Activated CD8-positive, alpha-beta memory T cell treated with anti-CD3 and anti-CD28 coated beads, Interleukin-2, amount 50 U/mL, for 24 hours (primary cell): ENCODE results near the gene NCOA7.
"Not testable (repeated sequence)": the region's sequence is repeated elsewhere in the genome, so short reads cannot be mapped to it uniquely, and the experiment has no call there.

Source experiments
- DNase-seq: peaks from one replicate; pipeline ENCODE4 v3.0.0-alpha.2; 2020; ENCODE audit errors: extremely low read depth

NCOA7 gene

GRCh38 chr6:125867483-125867942 is 76.8 kb downstream of the NCOA7 start:
- DNase-seq = no peak

DNA sequence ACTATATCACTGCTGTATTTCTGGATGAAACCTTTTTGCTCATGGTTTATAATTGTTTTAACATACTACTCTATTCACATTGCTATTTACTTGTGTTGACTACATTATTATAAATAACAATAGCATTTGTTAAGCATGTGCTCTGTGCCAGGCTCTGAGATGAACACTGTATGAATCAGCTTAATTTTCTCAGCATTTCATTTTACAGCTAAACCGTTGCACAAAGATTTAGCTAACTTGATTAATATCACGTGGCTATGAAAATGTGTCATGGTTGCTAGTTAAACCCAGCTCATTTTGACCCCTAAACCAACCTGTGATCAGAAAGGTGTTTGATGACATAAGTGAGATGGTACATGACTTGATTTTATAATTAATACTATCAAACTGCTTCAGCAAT is 77.5 kb downstream of the NCOA7 start:
- DNase-seq = no peak

DNA sequence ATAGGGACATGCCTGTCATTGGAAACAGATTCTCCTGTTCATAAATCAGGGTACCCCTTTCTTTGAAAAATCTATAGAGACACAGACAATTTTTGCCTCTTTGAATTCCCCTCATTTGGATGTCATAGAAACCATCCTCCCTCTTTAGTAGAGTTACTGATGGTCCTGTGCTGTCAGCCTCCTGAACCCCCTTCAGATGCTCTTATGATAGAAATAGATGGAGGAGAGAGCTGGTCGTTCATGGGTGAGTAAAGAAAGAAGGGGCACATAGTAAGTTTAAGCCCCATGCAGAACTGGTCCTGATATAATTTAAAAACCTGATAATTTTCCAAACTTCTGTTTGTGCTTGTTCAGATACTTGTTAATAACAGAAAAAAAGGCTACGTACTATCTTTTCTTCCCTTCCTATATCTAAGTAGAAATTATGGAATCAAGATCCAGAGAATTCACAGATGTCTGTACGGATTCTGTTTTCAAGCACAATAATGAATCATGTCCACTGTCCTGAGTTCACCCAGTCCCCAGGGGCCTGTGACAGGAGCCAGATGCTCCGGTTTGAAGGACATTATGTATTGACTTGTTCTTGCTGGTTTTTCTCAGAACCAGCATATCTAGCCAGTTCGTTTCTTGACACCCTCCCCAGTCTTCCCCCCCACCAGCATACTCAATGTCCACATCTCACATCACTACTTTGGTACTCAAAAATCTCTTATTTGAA is 78.1 kb downstream of the NCOA7 start:
- no peak for DNase-seq

DNA sequence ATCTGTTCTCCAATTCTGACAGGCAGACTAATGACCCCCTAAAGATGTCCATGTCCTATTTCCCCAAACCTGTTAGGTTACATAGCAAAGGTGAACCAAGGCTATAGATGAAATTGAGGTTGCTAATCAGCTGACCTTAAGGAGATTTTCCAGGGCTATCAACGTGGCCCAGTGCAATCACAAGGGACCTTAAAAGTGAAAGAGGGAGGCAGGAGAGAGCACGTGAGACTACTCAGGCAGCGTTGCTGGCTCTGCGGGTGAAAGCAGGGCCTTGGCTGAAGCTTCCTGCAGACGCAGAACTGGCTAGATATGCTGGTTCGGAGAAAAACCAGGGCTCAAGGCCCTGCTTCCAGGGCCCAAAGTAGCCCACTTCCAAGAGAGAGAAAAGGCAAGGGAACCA is 78.7 kb downstream of the NCOA7 start:
- DNase-seq = no peak

- no peak for DNase-seq
These were observed 80.6 kb downstream of the NCOA7 start for GRCh38 chr6:125871365-125871764.

GRCh38 chr6:125872259-125872921 is 81.6 kb downstream of the NCOA7 start:
- no peak for DNase-seq

DNA sequence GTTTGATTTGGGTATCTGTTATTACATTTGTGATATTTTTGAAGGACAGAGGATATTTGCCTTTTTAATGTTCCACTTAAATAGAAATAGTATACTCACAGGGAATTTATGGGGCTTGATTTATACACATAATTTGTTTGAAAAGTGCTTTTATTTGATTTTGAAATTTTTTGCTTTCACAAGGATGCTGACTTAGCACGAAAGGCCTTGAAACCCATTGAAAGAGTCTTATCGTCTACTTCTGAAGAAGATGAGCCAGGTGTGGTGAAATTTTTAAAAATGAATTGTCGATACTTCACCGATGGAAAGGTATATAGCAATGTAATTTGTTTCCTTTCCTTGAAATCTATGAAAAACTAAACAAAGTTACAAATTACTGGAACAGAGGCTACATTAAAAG is 91.5 kb downstream of the NCOA7 start:
- no peak for DNase-seq

GRCh38 chr6:125884634-125885371 is 94.0 kb downstream of the NCOA7 start:
- no peak for DNase-seq

- no peak for DNase-seq
These were observed 95.3 kb downstream of the NCOA7 start for GRCh38 chr6:125886021-125886420.

GRCh38 chr6:125886914-125887313 is 96.2 kb downstream of the NCOA7 start:
- no peak for DNase-seq

- DNase-seq = no peak
These were observed 96.6 kb downstream of the NCOA7 start for GRCh38 chr6:125887372-125887771.

GRCh38 chr6:125888989-125889656 is 98.4 kb downstream of the NCOA7 start:
- DNase-seq = no peak

DNA sequence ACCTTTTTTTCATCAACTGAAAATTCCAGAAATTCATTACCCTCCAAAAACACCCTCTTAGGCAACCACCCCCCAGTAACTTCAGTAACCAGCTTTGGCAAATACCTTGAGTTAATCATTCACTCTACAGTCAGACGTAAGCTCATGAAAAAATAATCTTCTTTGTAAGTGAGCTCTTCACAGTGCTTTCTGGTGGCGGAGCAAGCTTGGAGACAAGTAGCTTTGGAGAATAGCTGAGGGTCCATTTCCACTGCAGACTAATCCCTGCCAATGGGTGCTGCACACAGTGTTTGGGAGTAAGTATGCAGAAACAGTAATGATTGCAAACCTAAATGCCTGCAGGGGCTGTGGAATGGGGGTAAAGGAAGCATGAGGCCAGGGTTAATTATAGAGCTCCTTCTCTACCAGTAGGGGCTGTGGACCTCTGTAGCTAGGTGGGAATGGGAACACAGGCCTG is 109.0 kb downstream of the NCOA7 start:
- no peak for DNase-seq

GRCh38 chr6:125904871-125905270 is 114.1 kb downstream of the NCOA7 start:
- DNase-seq = peak; percentile 27

DNA sequence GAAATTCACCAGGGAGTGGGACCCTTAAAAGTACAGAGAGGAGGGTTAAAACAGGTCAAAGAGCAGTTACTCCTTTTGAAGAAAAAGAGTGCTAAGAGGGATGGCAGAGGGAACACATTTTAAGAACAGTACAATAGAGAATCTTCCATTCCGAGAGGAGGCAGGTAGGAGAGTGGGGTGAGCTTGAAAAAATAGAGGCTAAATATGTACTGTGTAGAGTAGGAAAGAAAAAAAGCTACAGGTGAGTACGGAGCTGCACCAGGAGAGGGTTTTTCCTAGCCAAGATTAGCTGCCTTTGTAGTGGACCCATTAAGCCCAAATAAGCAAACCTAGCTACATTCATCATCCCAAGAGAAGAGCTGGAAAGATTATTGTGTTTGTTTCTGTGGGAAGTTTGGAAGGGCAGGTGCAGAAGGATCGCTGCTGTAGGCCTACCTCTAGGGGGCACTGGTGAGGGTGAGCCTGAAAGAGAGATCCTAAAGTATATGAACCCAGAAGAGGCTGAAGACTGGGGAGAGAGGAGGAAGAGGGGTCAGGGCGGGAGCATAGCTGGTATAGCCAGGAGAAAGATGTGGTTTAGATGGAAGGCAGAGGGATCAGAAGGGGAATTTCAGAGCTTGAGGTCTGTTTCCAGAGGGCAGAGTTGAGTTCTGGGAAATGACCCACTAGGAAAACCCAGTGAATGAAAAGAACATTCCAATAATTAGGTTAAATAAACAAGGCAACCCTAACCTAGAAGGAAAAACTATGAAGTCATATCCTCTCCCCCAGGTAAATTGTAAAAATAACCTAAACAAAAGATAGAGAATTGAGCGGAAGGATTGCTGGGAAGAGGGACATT is 115.6 kb downstream of the NCOA7 start:
- peak; percentile 9 for DNase-seq

- DNase-seq = no peak
These were observed 119.8 kb downstream of the NCOA7 start for GRCh38 chr6:125910527-125910926.

DNA sequence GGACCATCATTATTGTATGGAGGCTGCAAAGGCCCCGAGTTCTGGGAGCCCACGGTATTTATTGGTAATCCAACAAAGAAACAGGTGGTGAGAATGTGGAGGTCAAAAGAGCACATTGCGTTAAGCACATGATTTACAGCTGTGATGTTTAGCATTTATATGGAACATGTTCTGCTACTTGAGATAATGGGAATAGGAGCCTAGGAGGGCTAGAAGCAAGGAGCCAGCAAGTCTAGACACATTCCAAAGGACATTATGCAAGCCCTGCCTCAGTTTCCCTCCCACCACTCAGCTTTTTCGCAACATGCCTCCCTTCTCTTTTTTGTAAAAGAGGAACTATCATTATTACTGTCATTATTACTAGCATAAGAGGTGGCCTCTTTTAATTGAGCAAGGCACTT is 120.3 kb downstream of the NCOA7 start:
- not testable (repeated sequence) for DNase-seq

- not testable (repeated sequence) for DNase-seq
These were observed 121.7 kb downstream of the NCOA7 start for GRCh38 chr6:125912430-125912829.

DNA sequence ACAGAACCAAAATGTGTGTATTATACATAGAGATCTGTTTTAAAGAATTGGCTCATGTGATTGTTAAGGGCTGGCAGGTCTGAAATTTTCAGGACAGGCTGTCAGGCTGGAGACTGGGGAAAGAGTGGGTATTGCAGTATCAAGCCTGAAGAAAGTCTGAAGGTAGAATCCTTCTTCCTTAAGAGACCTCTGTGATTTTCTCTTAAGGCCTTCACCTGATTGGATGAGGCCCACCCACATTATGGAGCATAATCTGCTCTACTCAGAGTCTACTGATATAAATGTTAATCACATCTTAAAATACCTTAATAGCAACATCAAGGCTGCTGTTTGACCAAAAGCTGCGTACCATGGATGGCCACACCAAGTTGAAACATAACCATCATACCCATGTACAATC is 122.4 kb downstream of the NCOA7 start:
- no peak for DNase-seq

GRCh38 chr6:125913864-125914351 is 123.1 kb downstream of the NCOA7 start:
- DNase-seq = no peak

DNA sequence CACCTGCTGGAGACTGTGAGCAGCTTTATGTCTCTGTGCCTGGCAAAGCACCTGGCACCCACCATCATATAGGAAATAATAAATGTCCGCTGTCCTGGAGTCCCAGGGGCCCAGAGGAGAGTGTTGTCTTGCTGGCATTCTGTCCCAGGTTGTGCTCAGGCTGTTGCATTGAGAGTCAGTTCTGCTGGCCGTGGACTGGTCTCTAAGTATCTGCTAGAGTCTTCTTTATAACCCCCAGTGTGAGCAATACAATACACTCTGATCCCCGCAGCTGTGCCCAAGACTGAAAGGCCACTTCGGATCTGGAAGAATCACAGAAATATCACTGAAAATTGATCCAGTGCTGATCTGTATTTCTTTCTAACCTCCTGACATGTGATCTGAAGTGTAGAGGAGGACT is 127.5 kb downstream of the NCOA7 start:
- DNase-seq = no peak
